Right lobe of liver (tissue), 4 donors: ENCODE data around the gene NDUFS7.

ENCODE experiments used
- CTCF ChIP-seq, 4 donors: fragments of 200-600 bp in 3 of 4; fragments of 450-650 bp in 1 of 4; IDR thresholded peaks; one replicate each; pipeline versions ENCODE4 v1.5.1 to v1.8.0; 2016 to 2022; ENCODE audit warnings: antibody characterized with exemption in 4 of 4, mild to moderate bottlenecking in 2 of 4
- POLR2A ChIP-seq: fragments of 450-650 bp; IDR thresholded peaks from one replicate; pipeline ENCODE4 v1.6.1; 2017; ENCODE audit warnings: antibody characterized with exemption, mild to moderate bottlenecking
- donor health status: DM: no; HTN: no; CAD: no.
- donor health status: DM: no; HTN: no; CAD: no.
- donor health status: DM: no; HTN: yes; CAD: no.

- TF ChIP-seq CTCF (IDR thresholded peaks at IDR 0.05) (no peak), POLR2A (no peak)
Observed at GRCh38 chr19:1382250-1382649, 1.5 kb upstream of the NDUFS7 start.
